GM23248 (cell line): Measurements from ENCODE around the gene TMUB1. TPM values are rescaled to one million over a fixed set of nuclear protein-coding genes. Genes with fewer than 3 reads are reported as not detected.

Source experiments
- DNase-seq: peaks from one replicate; pipeline ENCODE4 v3.0.0-alpha.2; 2015
- H2AFZ ChIP-seq: fragments of 200-600 bp; sonication (generic); 2 replicates; pipeline ENCODE4 v1.6.1; 2016; ENCODE audit warnings: antibody characterized with exemption
- H3F3A ChIP-seq: fragments of 200-600 bp; sonication (generic); 2 replicates; pipeline ENCODE4 v1.6.1; 2016; ENCODE audit warnings: mild to moderate bottlenecking, antibody characterized with exemption, mixed run types; ENCODE audit not compliant: insufficient read depth
- H3K27ac ChIP-seq: fragments of 200-600 bp; sonication (generic); 2 replicates; pipeline ENCODE4 v1.5.1; 2016; ENCODE audit warnings: mild to moderate bottlenecking
- H3K27me3 ChIP-seq: fragments of 200-600 bp; sonication (generic); replicated peaks from 2 replicates; pipeline ENCODE4 v1.6.1; 2016; ENCODE audit warnings: mild to moderate bottlenecking; ENCODE audit not compliant: insufficient read depth
- H3K36me3 ChIP-seq: fragments of 200-600 bp; sonication (generic); 2 replicates; pipeline ENCODE4 v1.6.1; 2016; ENCODE audit warnings: low read depth, mild to moderate bottlenecking
- H3K4me1 ChIP-seq: fragments of 200-600 bp; sonication (generic); 2 replicates; pipeline ENCODE4 v1.6.1; 2016; ENCODE audit warnings: mild to moderate bottlenecking; ENCODE audit not compliant: insufficient read depth
- H3K4me2 ChIP-seq: fragments of 200-600 bp; sonication (generic); one replicate; pipeline ENCODE4 v1.6.1; 2016; ENCODE audit warnings: mild to moderate bottlenecking; ENCODE audit not compliant: unreplicated experiment
- H3K4me3 ChIP-seq: fragments of 200-600 bp; sonication (generic); 2 replicates; pipeline ENCODE4 v1.5.1; 2016; ENCODE audit warnings: mild to moderate bottlenecking
- H3K79me2 ChIP-seq: fragments of 200-600 bp; sonication (generic); 2 replicates; pipeline ENCODE4 v1.6.1; 2016; ENCODE audit warnings: mild to moderate bottlenecking; ENCODE audit not compliant: insufficient read depth
- H3K9ac ChIP-seq: fragments of 200-600 bp; sonication (generic); 2 replicates; pipeline ENCODE4 v1.6.1; 2016; ENCODE audit warnings: mild to moderate bottlenecking
- H3K9me2 ChIP-seq: fragments of 200-600 bp; sonication (generic); 2 replicates; pipeline ENCODE4 v1.6.1; 2016; ENCODE audit warnings: mixed run types, mild to moderate bottlenecking, moderate library complexity; ENCODE audit not compliant: insufficient read depth
- H3K9me3 ChIP-seq: fragments of 200-600 bp; sonication (generic); one replicate; pipeline ENCODE4 v1.6.1; 2017; ENCODE audit warnings: low read depth
- H4K20me1 ChIP-seq: fragments of 200-600 bp; sonication (generic); 2 replicates; pipeline ENCODE4 v1.6.0; 2016; ENCODE audit not compliant: insufficient read depth
- EZH2 ChIP-seq: fragments of 200-600 bp; sonication (generic); IDR thresholded peaks from 2 replicates; pipeline ENCODE4 v1.6.1; 2018; ENCODE audit warnings: antibody characterized with exemption, mild to moderate bottlenecking; ENCODE audit not compliant: insufficient read depth, poor library complexity, severe bottlenecking
- EZH2phosphoT487 ChIP-seq: fragments of 200-600 bp; sonication (generic); IDR thresholded peaks from 2 replicates; pipeline ENCODE4 v1.6.1; 2018; ENCODE audit warnings: antibody characterized with exemption, moderate library complexity, mild to moderate bottlenecking, low read depth; ENCODE audit not compliant: insufficient read depth
- WGBS, 2 experiments: methylation state at CpG; one replicate each; pipeline ENCODE4 v1.1.6; 2015 to 2017; ENCODE audit warnings: low lambda C conversion rate in 2 of 2, low coverage in 1 of 2; ENCODE audit errors: missing lambda C conversion rate in 2 of 2; 5-methylcytosine and 5-hydroxymethylcytosine counted together
- in situ Hi-C: fragments of 300-500 bp; cut with MboI; formaldehyde crosslinking; loops from 2 replicates; pipeline ENCODE4 v1.15.0; 2020
- polyA plus RNA-seq: library from polyadenylated mRNA; unstranded; fragments of >200 nt; fragmentation: Nextera tagmentation; extraction: Ambion mirVana; gene quantifications from 2 replicates; pipeline ENCODE4 v1.2.1, GENCODE V29; 2016
- total RNA-seq: library from RNA; depleted of rRNA; stranded (reverse); fragments of >200 nt; shearing (Covaris generic); gene quantifications from 2 replicates; pipeline ENCODE4 v1.2.3, GENCODE V29; 2014

The TMUB1 gene
- total and polyA plus RNA-seq, 2 experiments from 2014 or later = 19.9 to 33.6 TPM

- Histone ChIP-seq H2AFZ (no peak overlapping the region), H3F3A (no peaks in the 10 kb centered on the region), H3K79me2 (peaks cover 11% of the 10 kb centered on the region), H3K27me3 (no peaks in the 10 kb centered on the region), H4K20me1 (no peaks in the 10 kb centered on the region), H3K4me2 (no peak overlapping the region), H3K9ac (no peak overlapping the region), H3K4me3 (no peak overlapping the region), H3K9me2 (no peaks in the 10 kb centered on the region), H3K27ac (no peak overlapping the region), H3K4me1 (no peaks in the 10 kb centered on the region), H3K36me3 (peaks cover 6% of the 10 kb centered on the region), H3K9me3 (no peaks in the 10 kb centered on the region)
- TF ChIP-seq EZH2 (no peak), EZH2phosphoT487 (no peak)
- in situ Hi-C loops = no loop called here
- no peak for DNase-seq
- WGBS, 2 experiments = 90 to 93% methylated on average over 23 to 29 of the region's 29 CpGs
Observed at GRCh38 chr7:151122796-151123157, 39.5 kb upstream of the TMUB1 start.

GRCh38 chr7:151122276-151122675 lies 39.0 kb upstream of the TMUB1 start:
- Histone ChIP-seq H3K9ac (no peak overlapping the region), H4K20me1 (no peaks in the 10 kb centered on the region), H3K36me3 (peaks cover 6% of the 10 kb centered on the region), H3K9me3 (no peaks in the 10 kb centered on the region), H3F3A (no peaks in the 10 kb centered on the region), H2AFZ (no peak overlapping the region), H3K4me2 (no peak overlapping the region), H3K4me3 (no peak overlapping the region), H3K27ac (no peak overlapping the region), H3K9me2 (no peaks in the 10 kb centered on the region), H3K79me2 (peaks cover 11% of the 10 kb centered on the region), H3K4me1 (no peaks in the 10 kb centered on the region), H3K27me3 (no peaks in the 10 kb centered on the region)
- WGBS, 2 experiments = 91% methylated on average over 6 to 24 of the region's 24 CpGs
- no peak for DNase-seq
- in situ Hi-C loops = no loop called here
- no peak for TF ChIP-seq EZH2
- no peak for TF ChIP-seq EZH2phosphoT487

- Histone ChIP-seq H3K4me2 (no peak overlapping the region), H4K20me1 (no peaks in the 10 kb centered on the region), H3K9me3 (no peaks in the 10 kb centered on the region), H3K27ac (no peak overlapping the region), H3F3A (no peaks in the 10 kb centered on the region), H3K79me2 (peaks cover 10% of the 10 kb centered on the region), H2AFZ (no peak overlapping the region), H3K4me3 (no peak overlapping the region), H3K9me2 (no peaks in the 10 kb centered on the region), H3K4me1 (no peaks in the 10 kb centered on the region), H3K9ac (no peak overlapping the region), H3K27me3 (no peaks in the 10 kb centered on the region), H3K36me3 (peaks cover 6% of the 10 kb centered on the region)
- WGBS, 2 experiments = 91% methylated on average over 24 to 30 of the region's 30 CpGs
- TF ChIP-seq EZH2 (no peak), EZH2phosphoT487 (no peak)
- no peak for DNase-seq
- in situ Hi-C loops = no loop called here
Observed at GRCh38 chr7:151121380-151122170, 38.3 kb upstream of the TMUB1 start.

GRCh38 chr7:151120896-151121295 lies 37.6 kb upstream of the TMUB1 start:
- H3K79me2 ChIP-seq = peaks cover 11% of the 10 kb centered on the region
- 88 to 89% methylated on average over 12 to 22 of the region's 22 CpGs for WGBS, 2 experiments
- H4K20me1 ChIP-seq = no peaks in the 10 kb centered on the region
- no peak overlapping the region for H3K9ac ChIP-seq
- no peak overlapping the region for H2AFZ ChIP-seq
- H3K27ac ChIP-seq = no peak overlapping the region
- H3K27me3 ChIP-seq = no peaks in the 10 kb centered on the region
- TF ChIP-seq EZH2 = no peak
- no peak for TF ChIP-seq EZH2phosphoT487
- no peaks in the 10 kb centered on the region for H3K9me2 ChIP-seq
- in situ Hi-C loops = no loop called here
- no peaks in the 10 kb centered on the region for H3F3A ChIP-seq
- DNase-seq = no peak
- H3K4me3 ChIP-seq = no peak overlapping the region
- peaks cover 6% of the 10 kb centered on the region for H3K36me3 ChIP-seq
- no peak overlapping the region for H3K4me2 ChIP-seq
- H3K9me3 ChIP-seq = no peaks in the 10 kb centered on the region
- no peaks in the 10 kb centered on the region for H3K4me1 ChIP-seq
